GM12874 (cell line): ENCODE results near the gene HRH3.

Experiments
- CTCF ChIP-seq: IDR thresholded peaks from 2 replicates; pipeline ENCODE4 v1.5.1; 2011; ENCODE audit warnings: low read depth, mild to moderate bottlenecking, control low read depth, low read length, moderate library complexity; ENCODE audit not compliant: insufficient read depth

Gene HRH3

GRCh38 chr20:62211769-62212288 is 8.2 kb downstream of the HRH3 start:
- TF ChIP-seq CTCF = no peak

GRCh38 chr20:62211216-62211615 is 8.9 kb downstream of the HRH3 start:
- TF ChIP-seq CTCF = no peak

GRCh38 chr20:62210496-62210855 is 9.6 kb downstream of the HRH3 start:
- no peak for TF ChIP-seq CTCF

GRCh38 chr20:62209850-62210495 is 10.1 kb downstream of the HRH3 start:
- TF ChIP-seq CTCF = no peak

- no peak for TF ChIP-seq CTCF
These were observed 11.0 kb downstream of the HRH3 start for GRCh38 chr20:62208795-62209755.

- no peak for TF ChIP-seq CTCF
These were observed 11.8 kb downstream of the HRH3 start for GRCh38 chr20:62208061-62208794.

GRCh38 chr20:62206388-62206775 is 13.7 kb downstream of the HRH3 start:
- no peak for TF ChIP-seq CTCF
